ENCODE results near the gene L1TD1.
"Not testable (repeated sequence)": the region's sequence is repeated elsewhere in the genome, so short reads cannot be mapped to it uniquely, and the experiment has no call there.

DNA sequence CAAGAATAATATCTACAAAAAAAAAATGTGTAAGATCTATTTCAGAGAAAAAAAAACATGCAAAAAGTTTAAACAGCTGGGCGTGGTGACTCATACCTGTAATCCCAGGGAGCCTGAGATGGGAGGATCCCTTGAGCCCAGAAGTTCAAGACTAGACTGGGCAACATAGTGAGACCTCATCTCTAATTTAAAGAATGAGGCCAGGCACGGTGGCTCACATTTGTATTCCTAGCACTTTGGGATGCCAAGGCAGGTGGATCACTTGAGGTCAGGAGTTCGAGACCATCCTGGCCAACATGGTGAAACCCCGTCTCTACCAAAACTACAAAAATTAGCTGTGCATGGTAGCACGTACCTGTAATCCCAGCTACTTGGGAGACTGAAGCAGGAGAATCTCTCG is 9.4 kb upstream of the L1TD1 start:
- TF ChIP-seq, protein P1, sequence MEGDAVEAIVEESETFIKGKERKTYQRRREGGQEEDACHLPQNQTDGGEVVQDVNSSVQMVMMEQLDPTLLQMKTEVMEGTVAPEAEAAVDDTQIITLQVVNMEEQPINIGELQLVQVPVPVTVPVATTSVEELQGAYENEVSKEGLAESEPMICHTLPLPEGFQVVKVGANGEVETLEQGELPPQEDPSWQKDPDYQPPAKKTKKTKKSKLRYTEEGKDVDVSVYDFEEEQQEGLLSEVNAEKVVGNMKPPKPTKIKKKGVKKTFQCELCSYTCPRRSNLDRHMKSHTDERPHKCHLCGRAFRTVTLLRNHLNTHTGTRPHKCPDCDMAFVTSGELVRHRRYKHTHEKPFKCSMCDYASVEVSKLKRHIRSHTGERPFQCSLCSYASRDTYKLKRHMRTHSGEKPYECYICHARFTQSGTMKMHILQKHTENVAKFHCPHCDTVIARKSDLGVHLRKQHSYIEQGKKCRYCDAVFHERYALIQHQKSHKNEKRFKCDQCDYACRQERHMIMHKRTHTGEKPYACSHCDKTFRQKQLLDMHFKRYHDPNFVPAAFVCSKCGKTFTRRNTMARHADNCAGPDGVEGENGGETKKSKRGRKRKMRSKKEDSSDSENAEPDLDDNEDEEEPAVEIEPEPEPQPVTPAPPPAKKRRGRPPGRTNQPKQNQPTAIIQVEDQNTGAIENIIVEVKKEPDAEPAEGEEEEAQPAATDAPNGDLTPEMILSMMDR (IDR thresholded peaks at IDR 0.05) = not testable (repeated sequence)
- not testable (repeated sequence) for TF ChIP-seq EZH2 (IDR thresholded peaks at IDR 0.05; ENCODE audit: borderline replicate concordance, insufficient read depth, low read depth, low read length, poor library complexity, severe bottlenecking)

All from B cell (primary cell).